ENCODE results near the gene DYNAP.

Gene DYNAP

GRCh38 chr18:54561706-54562267 lies 29.3 kb upstream of the DYNAP start:
- TF ChIP-seq SPI1 (IDR thresholded peaks at IDR 0.05; ENCODE audit: borderline replicate concordance, low read depth) (no peak), POLR2AphosphoS5 (IDR thresholded peaks at IDR 0.05; ENCODE audit: low read depth) (no peak), REST (IDR thresholded peaks at IDR 0.05; ENCODE audit: insufficient replicate concordance, low read depth) (no peak), CTCF (IDR thresholded peaks at IDR 0.05; ENCODE audit: insufficient read depth, low read length) (no peak), GABPA (IDR thresholded peaks at IDR 0.05; ENCODE audit: low read depth) (no peak)
- no peak for DNase-seq (ENCODE audit: low read depth in 1 of 2, low spot score in 1 of 2)
- H3K27ac ChIP-seq (replicated peaks): no peak overlapping the region
- H3K4me3 ChIP-seq (replicated peaks; ENCODE audit: insufficient read depth, low read length): no peak overlapping the region
- H3K27me3 ChIP-seq (ENCODE audit: insufficient read depth, poor library complexity, severe bottlenecking): no peaks in the 10 kb centered on the region

GRCh38 chr18:54580202-54580729 lies 10.8 kb upstream of the DYNAP start:
- H3K27ac ChIP-seq (replicated peaks): no peak overlapping the region
- TF ChIP-seq REST (IDR thresholded peaks at IDR 0.05; ENCODE audit: insufficient replicate concordance, low read depth): no peak
- no peak for TF ChIP-seq CTCF (IDR thresholded peaks at IDR 0.05; ENCODE audit: insufficient read depth, low read length)
- TF ChIP-seq SPI1 (IDR thresholded peaks at IDR 0.05; ENCODE audit: borderline replicate concordance, low read depth): no peak
- DNase-seq (ENCODE audit: low read depth in 1 of 2, low spot score in 1 of 2): no peak
- no peak overlapping the region for H3K4me3 ChIP-seq (replicated peaks; ENCODE audit: insufficient read depth, low read length)
- no peaks in the 10 kb centered on the region for H3K27me3 ChIP-seq (ENCODE audit: insufficient read depth, poor library complexity, severe bottlenecking)

- Histone ChIP-seq H3K27ac (replicated peaks) (no peak overlapping the region), H3K27me3 (ENCODE audit: insufficient read depth, poor library complexity, severe bottlenecking) (no peaks in the 10 kb centered on the region), H3K4me3 (replicated peaks; ENCODE audit: insufficient read depth, low read length) (no peak overlapping the region)
- DNase-seq (ENCODE audit: low read depth in 1 of 2, low spot score in 1 of 2): no peak
- TF ChIP-seq POLR2AphosphoS5 (IDR thresholded peaks at IDR 0.05; ENCODE audit: low read depth): no peak
- TF ChIP-seq GABPA (IDR thresholded peaks at IDR 0.05; ENCODE audit: low read depth): no peak
- no peak for TF ChIP-seq REST (IDR thresholded peaks at IDR 0.05; ENCODE audit: insufficient replicate concordance, low read depth)
- no peak for TF ChIP-seq SPI1 (IDR thresholded peaks at IDR 0.05; ENCODE audit: borderline replicate concordance, low read depth)
- no peak for TF ChIP-seq CTCF (IDR thresholded peaks at IDR 0.05; ENCODE audit: insufficient read depth, low read length)
These were observed 7.0 kb upstream of the DYNAP start for GRCh38 chr18:54584065-54584464.
